Neural progenitor cell (in vitro differentiated cells): Measurements from ENCODE around the gene P2RX1.

Source experiments
- EZH2phosphoT487 ChIP-seq: fragments of 200-600 bp; sonication (generic); IDR thresholded peaks from 2 replicates; pipeline ENCODE4 v1.6.1; 2017; ENCODE audit warnings: antibody characterized with exemption
- TF ChIP-seq, protein P1 (sequence below): fragments of 200-600 bp; sonication (generic); IDR thresholded peaks from 2 replicates; pipeline ENCODE4 v1.5.1; 2017; ENCODE audit warnings: antibody characterized with exemption, mild to moderate bottlenecking

DNA sequence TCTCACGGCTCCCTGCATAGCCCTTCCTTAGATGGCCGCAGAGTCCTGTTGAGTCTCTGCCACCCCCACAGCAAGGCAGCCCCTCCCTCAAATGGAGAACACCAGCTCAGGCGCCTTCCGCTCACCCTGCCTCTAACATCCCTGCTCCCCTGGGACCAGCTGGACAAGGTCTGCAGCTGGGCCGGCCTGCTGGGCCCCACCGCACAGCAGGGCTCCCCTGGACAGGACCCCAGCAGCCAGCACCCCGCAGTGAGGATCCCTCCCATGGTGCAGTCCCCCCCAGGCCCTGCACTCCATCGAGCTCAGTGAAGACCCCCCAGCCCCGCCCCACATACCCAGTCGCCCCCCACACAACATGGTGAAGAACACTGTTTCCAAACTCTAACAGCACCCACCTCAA is 37.8 kb upstream of the P2RX1 start:
- TF ChIP-seq, protein P1, sequence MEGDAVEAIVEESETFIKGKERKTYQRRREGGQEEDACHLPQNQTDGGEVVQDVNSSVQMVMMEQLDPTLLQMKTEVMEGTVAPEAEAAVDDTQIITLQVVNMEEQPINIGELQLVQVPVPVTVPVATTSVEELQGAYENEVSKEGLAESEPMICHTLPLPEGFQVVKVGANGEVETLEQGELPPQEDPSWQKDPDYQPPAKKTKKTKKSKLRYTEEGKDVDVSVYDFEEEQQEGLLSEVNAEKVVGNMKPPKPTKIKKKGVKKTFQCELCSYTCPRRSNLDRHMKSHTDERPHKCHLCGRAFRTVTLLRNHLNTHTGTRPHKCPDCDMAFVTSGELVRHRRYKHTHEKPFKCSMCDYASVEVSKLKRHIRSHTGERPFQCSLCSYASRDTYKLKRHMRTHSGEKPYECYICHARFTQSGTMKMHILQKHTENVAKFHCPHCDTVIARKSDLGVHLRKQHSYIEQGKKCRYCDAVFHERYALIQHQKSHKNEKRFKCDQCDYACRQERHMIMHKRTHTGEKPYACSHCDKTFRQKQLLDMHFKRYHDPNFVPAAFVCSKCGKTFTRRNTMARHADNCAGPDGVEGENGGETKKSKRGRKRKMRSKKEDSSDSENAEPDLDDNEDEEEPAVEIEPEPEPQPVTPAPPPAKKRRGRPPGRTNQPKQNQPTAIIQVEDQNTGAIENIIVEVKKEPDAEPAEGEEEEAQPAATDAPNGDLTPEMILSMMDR = no peak
- no peak for TF ChIP-seq EZH2phosphoT487
